ENCODE results near the gene PTGR1.

Gene PTGR1

DNA sequence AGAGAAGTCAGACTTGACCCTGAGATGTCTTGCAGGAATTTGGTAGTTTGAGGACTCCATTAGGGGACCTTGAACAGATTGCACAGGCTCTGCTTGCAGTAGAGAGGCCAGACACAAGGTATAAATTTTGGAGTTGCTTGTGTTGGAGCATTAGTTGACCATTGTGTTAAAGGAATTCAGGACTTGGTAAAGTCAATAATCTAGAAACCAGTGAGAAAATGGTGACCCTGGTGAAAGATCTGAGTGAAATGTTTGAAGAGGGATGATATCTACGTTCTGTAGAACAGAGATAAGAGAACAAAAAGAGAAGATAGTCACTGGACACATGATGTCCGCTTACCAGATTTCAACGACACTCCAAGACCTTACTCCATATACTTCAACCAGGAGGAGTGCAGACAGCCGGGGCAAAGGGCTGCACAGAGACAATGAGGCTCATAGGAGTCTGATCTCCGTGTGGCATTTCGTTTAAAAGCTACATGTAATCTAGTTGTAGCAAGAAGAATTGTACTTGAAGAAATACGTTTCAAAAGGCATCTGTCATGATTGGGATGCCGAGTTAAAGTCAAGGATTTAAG is 44.8 kb upstream of the PTGR1 start:
- TF ChIP-seq REST (IDR thresholded peaks at IDR 0.05; ENCODE audit: insufficient read depth in 1 of 2, low read depth in 2 of 2, low read length in 2 of 2) (no peak), TAF1 (IDR thresholded peaks at IDR 0.05; ENCODE audit: borderline replicate concordance, insufficient read depth, low read length) (no peak), SIN3A (IDR thresholded peaks at IDR 0.05; ENCODE audit: borderline replicate concordance, insufficient read depth, low read length) (no peak), FOXP2 (optimal IDR thresholded peaks at IDR 0.05; ENCODE audit: borderline replicate concordance, extremely low read depth, extremely low read length, insufficient read depth) (no peak), POLR2AphosphoS5 (IDR thresholded peaks at IDR 0.05; ENCODE audit: low read depth, low read length) (no peak)

GRCh38 chr9:111637421-111637950 is 38.0 kb upstream of the PTGR1 start:
- TF ChIP-seq FOXP2 (optimal IDR thresholded peaks at IDR 0.05; ENCODE audit: borderline replicate concordance, extremely low read depth, extremely low read length, insufficient read depth) = no peak
- no peak for TF ChIP-seq POLR2AphosphoS5 (IDR thresholded peaks at IDR 0.05; ENCODE audit: low read depth, low read length)
- TF ChIP-seq SIN3A (IDR thresholded peaks at IDR 0.05; ENCODE audit: borderline replicate concordance, insufficient read depth, low read length) = no peak
- no peak for TF ChIP-seq REST (IDR thresholded peaks at IDR 0.05; ENCODE audit: insufficient read depth in 1 of 2, low read depth in 2 of 2, low read length in 2 of 2)
- TF ChIP-seq TAF1 (IDR thresholded peaks at IDR 0.05; ENCODE audit: borderline replicate concordance, insufficient read depth, low read length) = no peak

GRCh38 chr9:111634860-111635259 is 35.4 kb upstream of the PTGR1 start:
- TF ChIP-seq REST (IDR thresholded peaks at IDR 0.05; ENCODE audit: insufficient read depth in 1 of 2, low read depth in 2 of 2, low read length in 2 of 2) = no peak
- TF ChIP-seq POLR2AphosphoS5 (IDR thresholded peaks at IDR 0.05; ENCODE audit: low read depth, low read length) = no peak
- no peak for TF ChIP-seq FOXP2 (optimal IDR thresholded peaks at IDR 0.05; ENCODE audit: borderline replicate concordance, extremely low read depth, extremely low read length, insufficient read depth)
- no peak for TF ChIP-seq TAF1 (IDR thresholded peaks at IDR 0.05; ENCODE audit: borderline replicate concordance, insufficient read depth, low read length)
- no peak for TF ChIP-seq SIN3A (IDR thresholded peaks at IDR 0.05; ENCODE audit: borderline replicate concordance, insufficient read depth, low read length)

GRCh38 chr9:111633389-111633736 is 33.9 kb upstream of the PTGR1 start:
- TF ChIP-seq TAF1 (IDR thresholded peaks at IDR 0.05; ENCODE audit: borderline replicate concordance, insufficient read depth, low read length) (no peak), POLR2AphosphoS5 (IDR thresholded peaks at IDR 0.05; ENCODE audit: low read depth, low read length) (no peak), REST (IDR thresholded peaks at IDR 0.05; ENCODE audit: insufficient read depth in 1 of 2, low read depth in 2 of 2, low read length in 2 of 2) (no peak), FOXP2 (optimal IDR thresholded peaks at IDR 0.05; ENCODE audit: borderline replicate concordance, extremely low read depth, extremely low read length, insufficient read depth) (no peak), SIN3A (IDR thresholded peaks at IDR 0.05; ENCODE audit: borderline replicate concordance, insufficient read depth, low read length) (no peak)
